ENCODE data around the gene TOGARAM2.
A peak's percentile ranks its signal among the peaks of the same experiment; 100 is the strongest.

Gene TOGARAM2

DNA sequence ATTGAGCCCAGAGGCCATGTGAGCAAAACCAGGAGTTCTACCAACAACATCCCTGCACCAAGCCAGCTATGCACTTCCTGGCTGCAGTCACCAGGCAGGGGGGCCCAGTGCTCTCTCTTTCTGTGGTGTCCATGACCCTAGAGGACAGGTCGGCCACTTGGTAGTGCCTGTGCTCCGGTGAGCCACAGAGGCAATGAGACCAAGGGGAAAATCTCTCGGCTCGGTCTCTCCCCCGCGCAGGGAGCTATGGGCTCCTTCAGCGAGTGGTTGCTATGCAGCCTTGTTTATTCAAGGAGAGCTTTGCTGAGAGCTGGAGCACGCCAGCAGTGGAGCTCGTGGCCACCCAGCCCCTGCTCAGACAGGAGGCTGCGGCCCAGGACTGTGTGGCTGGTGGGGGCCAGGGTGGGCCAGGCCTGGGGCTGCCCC is at the start of gene TOGARAM2:
TOGARAM2 (plus strand) TSS at position 283 of the 426 bp plus-strand sequence. CDS start 13,537 bp downstream, outside the sequence.
- peak in 27 of 56 donors; percentile 12 to 71 (median 42) for DNase-seq

DNA sequence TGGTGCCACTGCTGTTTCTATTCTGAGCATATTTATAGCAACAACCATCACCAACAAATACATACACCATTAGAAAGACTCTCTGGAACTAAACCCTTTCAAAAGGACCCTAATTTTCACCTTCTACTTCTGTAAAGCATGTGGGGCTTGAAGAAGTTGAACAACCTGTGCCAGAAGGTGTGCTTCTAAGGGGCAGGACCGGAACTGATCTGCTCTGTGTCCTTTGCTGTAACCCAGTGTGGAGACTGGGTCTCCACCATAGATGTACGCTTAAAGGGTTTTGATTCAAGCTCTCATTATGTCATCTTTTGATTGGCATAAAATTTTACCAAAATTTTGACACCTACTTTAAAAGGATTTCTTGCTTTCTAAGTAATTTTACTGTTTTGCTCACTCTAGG is 46.3 kb upstream of the TOGARAM2 start:
- no peak for DNase-seq

DNA sequence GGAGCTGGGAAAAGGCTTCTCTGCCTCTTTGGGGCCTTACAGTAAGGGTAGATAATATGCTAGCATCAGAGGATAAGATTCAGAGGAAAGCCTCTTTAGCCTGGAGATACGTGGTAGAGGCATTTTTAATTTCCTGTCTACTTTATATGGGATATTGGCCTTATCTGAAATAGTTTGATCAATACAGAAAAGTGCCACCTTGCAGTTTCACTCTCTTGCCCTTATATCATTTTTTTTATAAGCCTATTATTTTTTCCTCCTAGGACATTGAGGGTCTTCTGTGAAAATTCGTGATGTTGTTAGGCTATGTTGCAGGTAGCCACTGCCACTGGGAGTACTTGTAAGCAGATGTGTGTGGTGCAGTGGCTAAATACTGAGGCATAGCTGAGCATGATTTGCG is 40.1 kb upstream of the TOGARAM2 start:
- DNase-seq = no peak

DNA sequence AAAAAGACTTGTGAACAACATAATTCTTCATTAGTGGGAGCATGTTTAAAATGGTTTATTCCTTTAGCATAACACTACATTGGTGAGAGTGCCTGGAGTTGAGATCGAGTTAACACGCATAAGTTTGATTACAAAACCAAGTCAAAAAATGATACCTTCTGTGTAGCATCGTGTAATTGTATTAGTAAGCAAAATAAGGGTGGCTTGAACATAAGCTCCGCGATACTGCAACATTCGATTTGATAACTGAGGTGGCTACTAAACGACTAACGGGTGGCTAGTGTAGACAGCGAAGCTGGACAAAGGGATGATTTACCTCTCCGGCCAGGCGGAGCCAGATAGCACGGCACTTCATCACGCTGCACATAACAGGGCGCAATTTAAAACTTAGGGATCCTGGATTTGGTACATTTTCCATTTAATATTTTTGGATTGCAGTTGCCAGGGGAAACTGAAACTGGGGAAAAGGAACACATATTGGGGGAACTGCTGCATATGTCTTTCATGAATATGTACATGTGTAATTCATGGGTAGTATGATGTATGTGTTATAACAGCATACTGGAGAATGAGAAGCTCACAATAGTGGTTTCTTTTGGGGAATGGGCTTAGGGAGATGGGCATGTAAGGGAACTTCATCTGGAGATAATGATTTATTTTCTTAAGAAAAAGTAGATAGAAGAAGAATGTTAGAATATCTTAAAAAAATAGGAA is 36.4 kb upstream of the TOGARAM2 start:
- no peak for DNase-seq

DNA sequence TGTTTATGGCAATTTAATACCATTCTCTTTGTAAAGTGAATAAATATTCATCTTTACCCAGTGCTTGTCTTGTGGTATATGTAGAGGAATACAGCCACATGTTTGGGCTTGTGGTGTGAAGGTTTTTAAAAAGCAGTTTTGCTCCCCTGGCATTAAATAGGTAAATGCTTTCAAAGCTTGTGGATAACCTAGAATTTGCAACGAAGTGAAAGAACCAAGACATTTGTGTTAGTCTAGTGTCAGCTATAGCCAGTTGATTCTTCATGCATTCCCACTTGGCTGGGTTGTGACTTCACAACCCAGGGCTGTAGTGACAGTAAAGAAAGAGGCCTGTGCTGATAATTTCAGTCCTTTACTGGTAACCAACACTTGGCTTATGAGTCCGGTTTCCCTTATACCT is 32.9 kb upstream of the TOGARAM2 start:
- no peak for DNase-seq

DNA sequence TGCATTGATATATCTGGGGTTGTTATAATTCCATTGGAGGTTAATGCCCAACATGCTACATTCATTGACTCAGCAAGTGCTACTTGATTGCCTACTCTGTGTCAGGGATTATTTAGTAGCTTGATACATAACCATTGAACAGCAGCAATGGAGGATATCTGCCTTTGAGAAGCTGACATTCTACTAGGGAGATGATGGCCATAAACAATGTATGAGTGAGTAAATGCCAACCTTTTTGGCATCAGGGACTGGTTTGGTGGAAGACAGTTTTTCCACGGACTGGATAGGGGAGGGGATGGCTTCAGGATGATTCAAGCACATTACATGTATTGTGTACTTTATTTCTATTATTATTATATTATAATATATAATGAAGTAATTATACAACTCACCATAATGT is 31.9 kb upstream of the TOGARAM2 start:
- DNase-seq = no peak

DNA sequence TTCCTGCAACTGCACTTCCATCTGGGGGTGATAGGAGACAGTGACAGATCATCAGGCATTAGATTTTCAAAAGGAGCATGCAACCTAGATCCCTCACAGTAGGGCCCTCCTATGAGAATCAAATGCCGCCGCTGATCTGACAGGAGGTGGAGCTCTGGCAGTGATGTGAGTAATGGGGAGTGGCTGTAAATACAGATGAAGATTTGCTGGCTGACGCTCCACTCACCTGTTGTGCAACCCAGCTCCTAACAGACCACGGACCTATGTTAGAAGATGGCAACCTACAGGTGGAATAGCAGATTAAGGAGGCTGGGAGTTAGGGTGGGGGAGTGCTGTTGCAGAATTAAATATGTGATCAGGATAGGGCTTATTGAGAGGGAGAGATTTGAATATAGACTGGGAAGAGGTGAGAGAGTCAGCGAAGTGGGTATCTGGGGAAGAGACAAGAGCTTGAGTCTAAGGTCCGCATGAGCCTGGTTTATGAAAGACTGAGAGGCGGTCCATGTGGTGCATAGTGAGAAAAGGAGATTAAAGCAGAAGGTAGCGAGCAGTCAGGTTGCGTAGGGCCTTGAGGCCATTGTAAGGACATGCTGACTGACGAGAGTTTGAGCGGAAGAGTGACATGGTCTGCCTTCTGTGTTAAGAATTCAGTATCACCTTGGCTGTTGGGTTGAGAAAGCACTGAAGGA is 31.3 kb upstream of the TOGARAM2 start:
- DNase-seq = no peak

DNA sequence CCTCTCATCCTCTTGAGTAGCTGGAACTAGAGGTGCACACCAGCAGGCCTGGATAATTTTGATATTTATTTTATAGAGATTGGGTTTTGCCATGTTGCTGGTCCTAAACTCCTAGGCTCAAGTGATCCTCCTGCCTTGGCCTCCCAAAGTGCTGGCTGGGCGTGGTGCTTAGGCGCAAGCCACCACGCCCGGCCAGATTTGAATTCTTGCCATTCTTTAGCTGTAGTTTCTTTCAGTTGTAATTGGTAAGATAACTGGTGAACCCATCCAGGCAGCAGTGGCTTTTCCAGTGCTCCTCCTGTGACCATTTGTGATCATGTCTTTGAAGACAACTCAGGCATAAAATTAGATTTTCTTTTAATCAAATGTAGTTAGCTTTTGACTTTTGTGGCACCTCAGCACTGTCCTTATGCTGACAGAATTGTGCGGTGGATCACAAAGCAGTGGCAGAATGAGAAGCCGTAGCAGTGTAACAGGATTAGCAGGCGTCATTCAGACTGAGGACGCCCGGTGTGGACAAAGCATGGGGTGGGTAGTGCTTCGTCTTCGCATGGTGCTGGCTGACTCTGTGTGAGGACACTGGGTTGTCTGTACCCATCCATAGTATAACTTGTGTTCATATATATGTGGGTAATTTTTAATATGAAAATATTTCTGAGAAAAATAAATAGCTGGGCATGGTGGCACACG is 30.0 kb upstream of the TOGARAM2 start:
- DNase-seq = no peak

DNA sequence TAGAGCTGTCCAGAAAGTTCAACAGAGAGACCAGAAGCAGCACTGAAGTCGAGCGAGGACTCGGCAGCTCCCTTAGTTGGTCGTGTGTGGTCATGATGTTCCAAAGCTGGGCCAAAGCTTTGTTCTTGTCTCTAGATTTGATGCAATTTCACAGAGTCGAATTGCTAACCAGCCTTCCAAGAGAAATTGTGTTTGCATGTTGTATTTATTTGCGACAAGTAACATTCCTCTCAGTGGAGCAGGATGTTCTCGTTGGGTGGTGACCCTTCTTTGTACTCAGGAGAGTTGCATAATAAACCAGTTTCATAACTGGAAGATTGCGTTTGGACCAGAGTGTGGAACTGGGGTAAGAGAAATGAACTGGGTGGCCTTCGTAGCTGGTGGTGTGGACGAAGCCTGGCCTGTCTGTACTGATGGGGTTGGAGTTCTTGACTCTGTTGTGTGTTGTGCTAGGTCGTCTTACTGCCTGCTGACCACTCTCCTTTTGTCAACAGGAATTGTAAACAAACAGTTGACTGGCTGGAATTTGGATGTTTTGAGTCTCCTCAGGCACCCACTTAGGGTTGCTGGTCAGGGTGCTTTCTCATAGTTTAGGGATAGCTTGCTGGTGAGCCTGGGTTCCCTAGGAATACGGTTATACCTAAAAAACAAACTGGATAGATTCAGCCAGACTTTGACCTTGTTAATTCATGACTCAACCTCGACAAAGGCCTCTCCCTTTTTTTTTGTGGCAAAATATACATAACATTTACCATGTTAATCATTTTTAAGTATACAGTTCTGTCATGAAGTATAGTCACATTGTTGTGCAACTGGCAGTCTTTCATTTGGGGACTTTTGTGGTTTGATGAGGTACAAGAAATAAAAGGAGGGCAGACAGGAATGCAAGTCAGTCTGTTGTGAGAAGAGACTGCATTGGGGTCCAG is 28.9 kb upstream of the TOGARAM2 start:
- no peak for DNase-seq

DNA sequence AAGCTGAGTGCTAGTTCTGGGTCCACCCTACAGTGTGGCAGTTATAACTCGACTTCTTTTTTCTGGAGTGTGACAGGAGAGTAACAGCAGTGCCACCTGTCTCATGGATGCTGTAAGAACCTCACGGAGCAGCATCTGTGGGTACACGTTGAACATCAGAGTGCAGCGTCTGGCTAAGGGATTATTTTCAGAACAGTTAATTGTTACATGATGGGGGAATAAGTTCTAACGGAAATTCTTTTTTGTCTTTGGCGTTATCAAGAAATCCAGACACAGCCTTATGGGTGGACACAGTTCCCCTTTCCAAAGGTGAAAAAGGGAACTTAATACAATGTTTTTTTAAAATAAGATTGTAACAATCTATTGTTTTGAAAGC is 28.3 kb upstream of the TOGARAM2 start:
- peak in 10 of 56 donors; percentile 9 to 46 (median 17) for DNase-seq

DNA sequence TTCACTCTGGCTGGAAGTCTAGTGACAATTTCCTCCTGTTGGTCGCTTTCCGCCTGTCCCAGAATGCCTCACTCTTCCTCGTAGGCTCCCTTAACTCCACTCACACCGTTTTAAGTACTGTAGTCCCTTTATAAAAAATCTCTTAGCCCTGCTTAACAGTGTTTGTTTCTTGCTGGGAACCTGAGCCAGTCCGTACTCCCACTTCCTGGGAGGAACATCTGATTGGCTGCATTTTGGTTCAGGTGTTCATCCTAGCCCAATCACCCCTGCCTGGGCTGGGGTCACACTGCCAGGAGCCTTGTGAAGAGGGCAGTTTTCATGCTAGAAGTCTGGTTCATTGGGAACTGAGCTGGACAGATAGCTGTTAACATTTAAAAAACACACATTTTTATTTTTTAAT is 25.6 kb upstream of the TOGARAM2 start:
- DNase-seq = no peak

DNA sequence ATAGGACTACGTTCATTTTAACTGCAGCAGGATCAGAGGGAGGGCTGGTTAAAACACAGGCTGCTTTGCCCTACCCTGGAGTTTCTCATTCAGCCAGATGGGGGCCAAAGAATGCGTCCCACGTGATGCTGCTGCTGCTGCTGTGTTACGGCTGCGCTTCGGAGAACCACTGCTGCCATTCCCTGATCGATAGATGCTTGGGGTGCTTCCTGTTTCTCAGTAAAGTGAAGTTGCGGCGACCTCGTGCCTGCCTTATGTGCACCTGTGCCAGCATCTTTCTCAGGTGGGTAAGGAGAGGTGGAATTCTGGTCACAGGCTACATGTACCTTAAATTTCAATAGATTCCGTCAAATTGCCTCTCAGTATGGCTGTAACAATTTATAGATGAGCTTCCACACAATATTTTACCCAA is 24.7 kb upstream of the TOGARAM2 start:
- DNase-seq = peak in 22 of 56 donors; percentile 5 to 78 (median 29)

DNA sequence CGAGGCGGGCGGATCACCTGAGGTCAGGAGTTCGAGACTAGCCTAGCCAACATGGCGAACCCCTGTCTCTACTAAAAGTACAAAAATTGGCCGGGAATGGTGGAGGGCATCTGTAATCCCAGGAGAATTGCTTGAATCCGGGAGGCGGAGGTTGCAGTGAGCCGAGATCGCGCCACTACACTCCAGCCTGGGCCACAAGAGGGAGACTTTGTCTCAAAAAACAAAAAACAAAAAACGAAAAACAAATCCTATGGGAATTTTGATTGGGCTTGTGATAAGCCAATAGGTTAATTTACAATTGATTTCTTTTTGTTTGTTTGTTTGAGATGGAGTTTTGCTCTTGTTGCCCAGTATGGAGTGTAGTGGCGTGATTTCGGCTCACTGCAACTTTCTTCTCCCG is 24.2 kb upstream of the TOGARAM2 start:
- DNase-seq = peak in 3 of 56 donors; percentile 15 to 53 (median 15)

DNA sequence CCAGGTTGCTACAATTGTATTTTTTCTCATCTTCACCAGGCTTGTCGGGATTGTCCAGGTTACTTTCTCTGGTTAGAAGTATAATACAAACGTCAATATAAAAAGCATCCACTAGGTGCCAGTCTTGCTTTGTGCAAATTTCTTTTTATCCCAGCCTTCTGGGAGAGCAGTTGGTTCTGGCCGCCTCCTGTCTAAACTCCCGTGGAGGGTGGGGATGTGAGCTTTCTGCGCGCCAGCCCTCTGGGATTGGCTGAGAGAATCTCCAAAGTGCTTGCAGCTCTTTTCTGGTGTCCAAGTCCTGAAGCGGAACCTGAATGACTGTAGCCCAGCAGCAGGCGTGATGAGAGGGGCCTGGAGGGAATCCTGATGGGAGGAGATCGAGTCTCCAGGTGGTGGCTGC is 22.4 kb upstream of the TOGARAM2 start:
- DNase-seq = peak in 45 of 56 donors; percentile 6 to 75 (median 49)

DNA sequence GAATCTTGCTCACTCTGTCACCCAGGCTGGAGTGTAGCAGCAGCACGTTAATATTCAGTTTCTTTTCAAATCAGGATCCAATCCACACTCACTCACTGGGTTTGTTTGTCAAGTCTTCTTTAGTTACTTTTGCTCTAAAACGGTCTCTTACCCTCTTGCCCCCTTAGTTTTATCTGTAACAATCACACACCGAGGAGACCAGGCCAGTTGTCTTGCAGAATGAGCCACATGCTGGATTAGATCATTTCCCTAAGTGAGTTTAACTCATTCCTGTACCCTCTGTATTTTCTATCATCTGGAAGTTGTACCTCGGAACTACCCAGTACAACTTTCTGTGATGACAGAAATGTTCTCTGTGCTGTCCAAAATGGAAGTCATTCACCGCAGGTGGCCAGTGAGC is 20.7 kb upstream of the TOGARAM2 start:
- DNase-seq = no peak

DNA sequence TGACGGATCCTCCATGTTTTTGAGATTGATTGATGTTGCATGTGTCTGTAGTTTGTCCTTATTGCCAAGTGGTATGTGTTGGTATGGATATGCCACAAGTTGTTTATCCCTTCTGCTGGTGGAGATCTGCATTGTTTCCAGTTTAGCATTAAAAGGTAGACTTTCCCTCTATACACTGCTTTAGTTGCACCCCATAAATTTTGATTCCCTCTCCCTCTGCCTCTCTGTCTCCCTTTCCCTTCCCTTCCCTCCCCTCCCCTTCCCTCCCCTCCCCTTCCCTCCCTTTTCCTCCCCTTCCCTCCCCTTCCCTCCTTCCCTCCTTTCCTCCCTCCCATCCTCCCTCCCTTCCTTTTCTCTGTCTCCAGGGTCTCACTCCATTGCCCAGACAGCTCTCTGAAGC is 18.6 kb upstream of the TOGARAM2 start:
- no peak for DNase-seq

DNA sequence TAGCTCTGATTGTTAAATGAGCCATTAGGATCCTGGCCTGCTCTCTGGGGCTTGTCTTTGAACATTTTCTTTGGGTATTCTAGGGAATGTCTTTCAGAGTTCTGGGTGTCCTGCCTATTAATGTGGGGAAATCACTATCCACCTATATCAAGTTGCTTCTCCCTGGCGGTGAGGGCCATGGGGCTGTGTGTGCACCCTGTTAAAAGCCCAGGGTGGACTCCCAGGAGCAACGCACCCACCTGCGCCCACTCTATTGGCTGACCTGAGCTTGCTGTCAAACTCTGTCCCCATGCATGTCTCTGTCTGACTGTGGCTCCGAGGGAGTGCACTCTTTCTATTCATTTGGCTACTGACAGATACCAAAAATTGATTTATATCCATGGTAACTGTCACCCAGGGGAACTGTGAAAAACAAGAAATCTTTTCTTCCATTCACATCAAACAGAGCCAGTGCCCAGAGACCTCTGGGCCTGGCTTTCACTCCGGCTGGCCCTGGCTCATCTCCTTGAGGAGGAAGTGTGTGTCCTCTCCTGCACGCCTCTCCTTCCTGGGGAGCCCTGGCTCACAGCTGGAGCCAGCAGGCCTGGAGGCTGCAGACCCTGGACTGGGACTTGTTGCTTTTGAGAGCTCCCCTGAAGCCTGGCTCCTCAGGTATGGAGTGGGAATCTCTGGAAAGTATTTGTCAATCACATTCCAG is 10.5 kb upstream of the TOGARAM2 start:
- peak in 11 of 56 donors; percentile 16 to 46 (median 25) for DNase-seq

DNA sequence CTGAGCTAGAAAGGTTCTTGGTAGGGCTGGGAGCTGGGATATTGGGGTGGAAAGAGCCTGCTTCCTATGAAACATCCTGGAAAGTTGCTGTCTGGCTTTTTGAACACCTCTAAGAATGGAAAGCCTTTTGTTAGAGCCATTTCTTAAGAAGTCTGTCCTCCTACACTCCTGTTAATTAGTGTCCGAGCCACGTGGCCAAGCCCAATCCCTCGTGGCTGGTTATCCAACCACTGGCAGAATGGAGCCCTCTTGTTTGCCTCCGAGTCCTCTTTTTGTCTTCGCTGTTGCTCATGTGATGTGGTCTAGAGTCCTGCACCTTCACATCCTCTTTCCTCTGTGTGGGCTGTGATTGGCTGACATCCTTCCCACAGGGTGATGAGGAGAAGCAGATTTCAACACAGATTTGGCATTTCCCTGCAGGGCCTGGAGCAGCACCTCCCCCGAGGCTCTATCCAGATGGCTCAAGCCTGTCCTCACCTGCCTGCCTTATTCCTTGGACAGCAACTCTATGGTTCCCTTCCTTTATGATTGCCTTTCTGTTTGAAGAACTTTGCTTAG is 8.2 kb upstream of the TOGARAM2 start:
- DNase-seq = no peak

DNA sequence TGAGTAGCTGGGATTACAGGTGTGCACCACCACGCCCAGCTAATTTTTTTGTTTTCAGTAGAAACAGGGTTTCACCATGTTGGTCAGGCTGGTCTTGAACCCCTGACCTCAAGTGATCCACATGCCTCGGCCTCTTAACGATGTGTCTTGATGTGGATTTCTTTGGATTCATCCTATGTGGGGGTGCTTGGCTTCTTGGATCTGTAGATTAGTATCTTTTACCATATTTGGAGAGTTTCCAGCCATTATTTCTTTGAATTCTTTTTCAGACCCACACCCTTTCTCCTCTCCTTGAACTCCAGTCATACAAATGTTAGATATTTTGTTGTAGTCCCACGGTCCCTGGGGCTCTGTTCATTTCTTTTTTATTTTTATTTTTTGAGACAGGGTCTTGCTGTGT is 6.8 kb upstream of the TOGARAM2 start:
- no peak for DNase-seq

DNA sequence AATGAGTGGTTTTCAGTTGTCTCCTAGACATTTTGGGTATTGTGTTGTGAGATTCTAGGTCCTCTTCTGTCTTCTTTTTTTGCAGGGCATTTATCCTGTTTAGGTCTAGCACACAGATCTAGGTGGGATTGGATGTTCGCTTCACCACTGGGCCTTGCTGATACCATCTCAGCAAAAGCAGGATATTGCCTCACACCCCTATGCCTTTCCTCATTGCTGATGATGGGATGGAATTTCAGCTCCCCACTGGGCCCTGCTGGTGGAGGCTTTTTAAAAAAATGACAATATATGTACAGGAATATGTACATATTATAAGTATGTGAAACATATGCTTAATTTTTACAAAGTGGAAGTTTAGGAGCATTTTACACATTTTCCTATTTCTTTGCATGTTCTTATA is 5.4 kb upstream of the TOGARAM2 start:
- no peak for DNase-seq

Data from nucleus accumbens (tissue), 56 donors.